ENCODE data around the gene SERF2. TPM values are rescaled to one million over a fixed set of nuclear protein-coding genes. Genes with fewer than 3 reads are reported as not detected.

Gene SERF2
- total RNA-seq, 1 experiment from 2014 or later = 823 TPM

- Mint-ChIP-seq H3K4me3 (ENCODE audit: unreplicated experiment) (no peak overlapping the region), H3K36me3 (ENCODE audit: insufficient read depth, unreplicated experiment) (peaks cover 97% of the 10 kb centered on the region), H3K4me1 (ENCODE audit: low read depth, unreplicated experiment) (no peaks in the 10 kb centered on the region), H3K9me3 (ENCODE audit: unreplicated experiment) (no peaks in the 10 kb centered on the region), H3K27ac (ENCODE audit: unreplicated experiment) (no peak overlapping the region), H3K27me3 (ENCODE audit: insufficient read depth, unreplicated experiment) (no peaks in the 10 kb centered on the region)
- no peak for DNase-seq
- BruUV-seq (replicated peaks) = no TSS peak
- no peak for TF ChIP-seq CTCF (IDR thresholded peaks at IDR 0.05; ENCODE audit: insufficient read depth in 1 of 2, low read depth in 1 of 2, low read length in 1 of 2, severe bottlenecking in 1 of 2, unreplicated experiment in 1 of 2)
- ChIA-PET POLR2A (no interaction called here), CTCF (no interaction called here)
- H3K27me3 ChIP-seq (replicated peaks; ENCODE audit: control insufficient read depth, insufficient read depth, low read length) = no peaks in the 10 kb centered on the region
- no peaks in the 10 kb centered on the region for H3K4me1 ChIP-seq
- no peaks in the 10 kb centered on the region; the same call in none of the 2 replicates for H3K36me3 ChIP-seq (ENCODE audit: control insufficient read depth, insufficient read depth, low read length)
- no peak overlapping the region for H3K4me3 ChIP-seq (ENCODE audit: low read depth, low read length)
- intact Hi-C loops (cut with micrococcal nuclease; ENCODE audit: unreplicated experiment) = loop anchor here (5.0 kb wide), 1 partner anchor 431 kb away; the partner anchor contains the start of gene LCMT2
- no peaks in the 10 kb centered on the region for H3K9me3 ChIP-seq
These were observed 29.3 kb upstream of the SERF2 start for GRCh38 chr15:43762824-43763223.

- no peaks in the 10 kb centered on the region for H3K9me3 Mint-ChIP-seq (ENCODE audit: unreplicated experiment)
- BruUV-seq (replicated peaks) = no TSS peak
- no peaks in the 10 kb centered on the region for H3K4me1 ChIP-seq
- no peaks in the 10 kb centered on the region for H3K9me3 ChIP-seq
- no peak for DNase-seq
- intact Hi-C loops (cut with micrococcal nuclease; ENCODE audit: unreplicated experiment) = loop anchor here (5.0 kb wide), 1 partner anchor 432 kb away; the partner anchor contains the start of gene LCMT2
- peaks cover 97% of the 10 kb centered on the region for H3K36me3 Mint-ChIP-seq (ENCODE audit: insufficient read depth, unreplicated experiment)
- H3K27me3 Mint-ChIP-seq (ENCODE audit: insufficient read depth, unreplicated experiment) = no peaks in the 10 kb centered on the region
- H3K4me3 Mint-ChIP-seq (ENCODE audit: unreplicated experiment) = no peak overlapping the region
- no peak overlapping the region for H3K27ac Mint-ChIP-seq (ENCODE audit: unreplicated experiment)
- TF ChIP-seq CTCF (IDR thresholded peaks at IDR 0.05; ENCODE audit: insufficient read depth in 1 of 2, low read depth in 1 of 2, low read length in 1 of 2, severe bottlenecking in 1 of 2, unreplicated experiment in 1 of 2) = no peak
- ChIA-PET POLR2A (no interaction called here), CTCF (no interaction called here)
- H3K4me1 Mint-ChIP-seq (ENCODE audit: low read depth, unreplicated experiment) = no peaks in the 10 kb centered on the region
- no peak overlapping the region for H3K4me3 ChIP-seq (ENCODE audit: low read depth, low read length)
- no peaks in the 10 kb centered on the region; the same call in none of the 2 replicates for H3K36me3 ChIP-seq (ENCODE audit: control insufficient read depth, insufficient read depth, low read length)
- H3K27me3 ChIP-seq (replicated peaks; ENCODE audit: control insufficient read depth, insufficient read depth, low read length) = no peaks in the 10 kb centered on the region
These were observed 28.2 kb upstream of the SERF2 start for GRCh38 chr15:43763819-43764446.

GRCh38 chr15:43769584-43770228, 22.4 kb upstream of the SERF2 start:
- H3K36me3 Mint-ChIP-seq (ENCODE audit: insufficient read depth, unreplicated experiment) = peaks cover 85% of the 10 kb centered on the region
- DNase-seq = peak; percentile 57 to 69
- H3K9me3 Mint-ChIP-seq (ENCODE audit: unreplicated experiment) = no peaks in the 10 kb centered on the region
- BruUV-seq (replicated peaks) = no TSS peak
- no peaks in the 10 kb centered on the region for H3K9me3 ChIP-seq
- no peak overlapping the region for H3K27ac Mint-ChIP-seq (ENCODE audit: unreplicated experiment)
- H3K27me3 ChIP-seq (replicated peaks; ENCODE audit: control insufficient read depth, insufficient read depth, low read length) = no peaks in the 10 kb centered on the region
- ChIA-PET CTCF (no interaction called here), POLR2A (no interaction called here)
- intact Hi-C loops (cut with micrococcal nuclease; ENCODE audit: unreplicated experiment) = no loop called here
- peak; percentile 62 to 77 for TF ChIP-seq CTCF (IDR thresholded peaks at IDR 0.05; ENCODE audit: insufficient read depth in 1 of 2, low read depth in 1 of 2, low read length in 1 of 2, severe bottlenecking in 1 of 2, unreplicated experiment in 1 of 2)
- H3K27me3 Mint-ChIP-seq (ENCODE audit: insufficient read depth, unreplicated experiment) = no peaks in the 10 kb centered on the region
- no peaks in the 10 kb centered on the region for H3K4me1 ChIP-seq
- peaks cover 1% of the 10 kb centered on the region; the same call in 1 of the 2 replicates for H3K36me3 ChIP-seq (ENCODE audit: control insufficient read depth, insufficient read depth, low read length)
- no peaks in the 10 kb centered on the region for H3K4me1 Mint-ChIP-seq (ENCODE audit: low read depth, unreplicated experiment)
- no peak overlapping the region for H3K4me3 ChIP-seq (ENCODE audit: low read depth, low read length)
- H3K4me3 Mint-ChIP-seq (ENCODE audit: unreplicated experiment) = no peak overlapping the region
